IMR-90 (cell line): ENCODE data around the gene KRTAP6-2.
A peak's percentile ranks its signal among the peaks of the same experiment; 100 is the strongest.

Source experiments
- BHLHE40 ChIP-seq: fragments of 150-350 bp; IDR thresholded peaks from 2 replicates; pipeline ENCODE4 v1.6.1; 2016; ENCODE audit warnings: mild to moderate bottlenecking, low read depth, low read length
- CEBPB ChIP-seq: IDR thresholded peaks from 2 replicates; pipeline ENCODE4 v1.6.1; 2012; ENCODE audit warnings: low read depth, low read length, improper control_type of control experiment
- CHD1 ChIP-seq: IDR thresholded peaks from 2 replicates; pipeline ENCODE4 v1.6.1; 2012; ENCODE audit warnings: low read depth, low read length, improper control_type of control experiment
- CTCF ChIP-seq: conservative IDR thresholded peaks from 2 replicates; pipeline ENCODE4 v1.5.1; 2012; ENCODE audit warnings: mild to moderate bottlenecking, low read depth, low read length, improper control_type of control experiment
- ELK1 ChIP-seq: fragments of 150-350 bp; IDR thresholded peaks from 2 replicates; pipeline ENCODE4 v1.6.1; 2016; ENCODE audit warnings: low read depth, mild to moderate bottlenecking, low read length, moderate library complexity, borderline replicate concordance
- FOS ChIP-seq: fragments of 150-350 bp; IDR thresholded peaks from 2 replicates; pipeline ENCODE4 v1.6.1; 2016; ENCODE audit warnings: low read depth, low read length
- MAFK ChIP-seq: IDR thresholded peaks from 2 replicates; pipeline ENCODE4 v1.6.1; 2012; ENCODE audit warnings: low read depth, low read length, improper control_type of control experiment
- MXI1 ChIP-seq: IDR thresholded peaks from 2 replicates; pipeline ENCODE4 v1.6.1; 2012; ENCODE audit warnings: low read depth, mild to moderate bottlenecking, low read length, moderate library complexity, borderline replicate concordance
- NFE2L2 ChIP-seq: fragments of 150-350 bp; IDR thresholded peaks from 2 replicates; pipeline ENCODE4 v1.6.1; 2016; ENCODE audit warnings: low read depth, mild to moderate bottlenecking, low read length
- POLR2A ChIP-seq: IDR thresholded peaks from 2 replicates; pipeline ENCODE4 v1.6.1; 2012; ENCODE audit warnings: mild to moderate bottlenecking, low read depth, low read length
- RAD21 ChIP-seq: IDR thresholded peaks from 2 replicates; pipeline ENCODE4 v1.6.1; 2012; ENCODE audit warnings: low read length, improper control_type of control experiment
- RFX5 ChIP-seq: IDR thresholded peaks from 2 replicates; pipeline ENCODE4 v1.8.0; 2012; ENCODE audit warnings: low read depth, mild to moderate bottlenecking, low read length, moderate library complexity
- SMC3 ChIP-seq: fragments of 150-350 bp; IDR thresholded peaks from 2 replicates; pipeline ENCODE4 v1.6.1; 2016; ENCODE audit warnings: low read depth, mild to moderate bottlenecking, antibody characterized with exemption, low read length, moderate library complexity
- USF2 ChIP-seq: fragments of 150-350 bp; IDR thresholded peaks from 2 replicates; pipeline ENCODE4 v1.6.1; 2017; ENCODE audit warnings: mild to moderate bottlenecking, antibody characterized with exemption, low read length, low read depth

- TF ChIP-seq MXI1: no peak
- TF ChIP-seq FOS: no peak
- no peak for TF ChIP-seq POLR2A
- TF ChIP-seq CTCF: no peak
- no peak for TF ChIP-seq RAD21
- no peak for TF ChIP-seq BHLHE40
- TF ChIP-seq CEBPB: peak; percentile 71
- no peak for TF ChIP-seq USF2
- no peak for TF ChIP-seq MAFK
- no peak for TF ChIP-seq SMC3
- no peak for TF ChIP-seq ELK1
- TF ChIP-seq RFX5: no peak
- TF ChIP-seq NFE2L2: no peak
- TF ChIP-seq CHD1: no peak
Measured at GRCh38 chr21:30638686-30639085, 40.0 kb upstream of the KRTAP6-2 start.
